ENCODE results near the gene ZSWIM4.

The ZSWIM4 gene

GRCh38 chr19:13881251-13881691 lies 86.0 kb downstream of the ZSWIM4 start (continued):
- TF ChIP-seq CREB5 (CRISPR knock-in tag; IDR thresholded peaks at IDR 0.05; ENCODE audit: low read depth) (no peak), ZNF70 (CRISPR knock-in tag; IDR thresholded peaks at IDR 0.05) (no peak), ZFP3 (CRISPR knock-in tag; IDR thresholded peaks at IDR 0.05) (no peak), TOX (CRISPR knock-in tag; IDR thresholded peaks at IDR 0.05; ENCODE audit: borderline replicate concordance) (no peak), ARNTL (CRISPR knock-in tag; IDR thresholded peaks at IDR 0.05; ENCODE audit: borderline replicate concordance, low read depth) (no peak), ZFP30 (CRISPR knock-in tag; IDR thresholded peaks at IDR 0.05) (no peak)

All from SK-N-SH treated with all-trans-retinoic acid at 6 μM for 48 hours (cell line).